MM.1S (cell line): ENCODE measurements around the gene DLX6.

Experiments
- DNase-seq: peaks from one replicate; pipeline ENCODE4 v3.0.0-alpha.2; 2015
- H2AFZ ChIP-seq: fragments of 300-600 bp; sonication (generic); 2 replicates; pipeline ENCODE4 v1.6.0; 2016; ENCODE audit warnings: antibody characterized with exemption, low read length
- H3F3A ChIP-seq: fragments of 300-600 bp; sonication (generic); 2 replicates; pipeline ENCODE4 v1.6.1; 2016; ENCODE audit warnings: mild to moderate bottlenecking, antibody characterized with exemption, low read length, moderate library complexity, mixed read lengths; ENCODE audit not compliant: insufficient read depth
- H3K27ac ChIP-seq: fragments of 300-600 bp; sonication (generic); 2 replicates; pipeline ENCODE4 v1.5.1; 2016; ENCODE audit warnings: mild to moderate bottlenecking, low read length
- H3K27me3 ChIP-seq: fragments of 300-600 bp; sonication (generic); replicated peaks from 2 replicates; pipeline ENCODE4 v1.6.0; 2016; ENCODE audit warnings: low read length; ENCODE audit not compliant: insufficient read depth
- H3K36me3 ChIP-seq: fragments of 300-600 bp; sonication (generic); replicated peaks from 2 replicates; pipeline ENCODE4 v1.6.1; 2016; ENCODE audit warnings: mild to moderate bottlenecking, low read length, mixed read lengths; ENCODE audit not compliant: insufficient read depth
- H3K4me1 ChIP-seq: fragments of 300-600 bp; sonication (generic); 2 replicates; pipeline ENCODE4 v1.6.1; 2016; ENCODE audit warnings: low read length, mixed read lengths
- H3K4me2 ChIP-seq: fragments of 300-600 bp; sonication (generic); 2 replicates; pipeline ENCODE4 v1.6.0; 2016; ENCODE audit warnings: low read depth, low read length
- H3K4me3 ChIP-seq: fragments of 300-600 bp; sonication (generic); 2 replicates; pipeline ENCODE4 v1.5.1; 2016; ENCODE audit warnings: low read length, mixed read lengths
- H3K79me2 ChIP-seq: fragments of 300-600 bp; sonication (generic); 2 replicates; pipeline ENCODE4 v1.6.1; 2016; ENCODE audit warnings: mixed run types, low read length, mixed read lengths
- H3K9ac ChIP-seq: fragments of 300-600 bp; sonication (generic); 2 replicates; pipeline ENCODE4 v1.6.1; 2016; ENCODE audit warnings: low read length, mixed read lengths
- H3K9me2 ChIP-seq: fragments of 300-600 bp; sonication (generic); replicated peaks from 2 replicates; pipeline ENCODE4 v1.6.1; 2016; ENCODE audit warnings: mild to moderate bottlenecking, low read length, mixed read lengths; ENCODE audit not compliant: insufficient read depth
- H3K9me3 ChIP-seq: fragments of 300-600 bp; sonication (generic); replicated peaks from 2 replicates; pipeline ENCODE4 v1.6.1; 2016; ENCODE audit warnings: mild to moderate bottlenecking, low read length, mixed read lengths; ENCODE audit not compliant: insufficient read depth
- H4K20me1 ChIP-seq: fragments of 300-600 bp; sonication (generic); 2 replicates; pipeline ENCODE4 v1.6.1; 2016; ENCODE audit warnings: mild to moderate bottlenecking, low read length, moderate library complexity, mixed read lengths; ENCODE audit not compliant: insufficient read depth
- EZH2 ChIP-seq: fragments of 300-600 bp; sonication (generic); optimal IDR thresholded peaks from 2 replicates; pipeline ENCODE3; 2017; ENCODE audit warnings: low read depth, mild to moderate bottlenecking, antibody characterized with exemption, low read length, mixed read lengths
- EZH2phosphoT487 ChIP-seq: fragments of 300-600 bp; sonication (generic); IDR thresholded peaks from 2 replicates; pipeline ENCODE4 v1.6.1; 2018; ENCODE audit warnings: antibody characterized with exemption, low read length
- TF ChIP-seq, protein P1 (sequence below): fragments of 300-600 bp; sonication (generic); IDR thresholded peaks from 2 replicates; pipeline ENCODE4 v1.5.1; 2016; ENCODE audit warnings: antibody characterized with exemption, low read length, mixed read lengths

The DLX6 gene

DNA sequence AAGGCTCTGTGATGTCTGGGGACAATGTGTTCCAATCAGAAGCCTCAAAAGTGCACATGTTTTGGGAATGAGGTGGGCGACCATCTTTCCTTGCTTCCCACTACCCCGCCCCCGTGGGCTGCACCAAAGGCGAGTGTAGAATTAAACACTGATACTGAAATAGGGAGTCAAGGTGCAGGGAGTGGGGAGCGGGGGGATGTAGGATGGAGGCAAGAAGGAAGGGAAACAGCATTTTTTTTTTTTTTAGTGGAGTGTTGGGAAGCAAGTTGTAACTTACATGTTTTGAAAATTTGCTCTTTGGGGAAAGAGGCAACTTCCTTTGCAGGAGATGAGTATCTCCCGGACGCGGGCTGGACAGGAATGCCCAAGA lies 19.8 kb downstream of the DLX6 start:
- Histone ChIP-seq H3K9ac (no peak overlapping the region), H3K9me3 (no peaks in the 10 kb centered on the region), H3F3A (no peaks in the 10 kb centered on the region), H3K4me3 (no peak overlapping the region), H3K27ac (no peak overlapping the region), H2AFZ (no peak overlapping the region), H3K27me3 (peaks cover 38% of the 10 kb centered on the region), H3K4me2 (no peak overlapping the region), H3K4me1 (no peaks in the 10 kb centered on the region), H3K9me2 (no peaks in the 10 kb centered on the region), H4K20me1 (no peaks in the 10 kb centered on the region), H3K36me3 (no peaks in the 10 kb centered on the region), H3K79me2 (no peaks in the 10 kb centered on the region)
- TF ChIP-seq EZH2phosphoT487 (no peak), EZH2 (no peak)
- TF ChIP-seq, protein P1, sequence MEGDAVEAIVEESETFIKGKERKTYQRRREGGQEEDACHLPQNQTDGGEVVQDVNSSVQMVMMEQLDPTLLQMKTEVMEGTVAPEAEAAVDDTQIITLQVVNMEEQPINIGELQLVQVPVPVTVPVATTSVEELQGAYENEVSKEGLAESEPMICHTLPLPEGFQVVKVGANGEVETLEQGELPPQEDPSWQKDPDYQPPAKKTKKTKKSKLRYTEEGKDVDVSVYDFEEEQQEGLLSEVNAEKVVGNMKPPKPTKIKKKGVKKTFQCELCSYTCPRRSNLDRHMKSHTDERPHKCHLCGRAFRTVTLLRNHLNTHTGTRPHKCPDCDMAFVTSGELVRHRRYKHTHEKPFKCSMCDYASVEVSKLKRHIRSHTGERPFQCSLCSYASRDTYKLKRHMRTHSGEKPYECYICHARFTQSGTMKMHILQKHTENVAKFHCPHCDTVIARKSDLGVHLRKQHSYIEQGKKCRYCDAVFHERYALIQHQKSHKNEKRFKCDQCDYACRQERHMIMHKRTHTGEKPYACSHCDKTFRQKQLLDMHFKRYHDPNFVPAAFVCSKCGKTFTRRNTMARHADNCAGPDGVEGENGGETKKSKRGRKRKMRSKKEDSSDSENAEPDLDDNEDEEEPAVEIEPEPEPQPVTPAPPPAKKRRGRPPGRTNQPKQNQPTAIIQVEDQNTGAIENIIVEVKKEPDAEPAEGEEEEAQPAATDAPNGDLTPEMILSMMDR, result no peak
- no peak for DNase-seq

DNA sequence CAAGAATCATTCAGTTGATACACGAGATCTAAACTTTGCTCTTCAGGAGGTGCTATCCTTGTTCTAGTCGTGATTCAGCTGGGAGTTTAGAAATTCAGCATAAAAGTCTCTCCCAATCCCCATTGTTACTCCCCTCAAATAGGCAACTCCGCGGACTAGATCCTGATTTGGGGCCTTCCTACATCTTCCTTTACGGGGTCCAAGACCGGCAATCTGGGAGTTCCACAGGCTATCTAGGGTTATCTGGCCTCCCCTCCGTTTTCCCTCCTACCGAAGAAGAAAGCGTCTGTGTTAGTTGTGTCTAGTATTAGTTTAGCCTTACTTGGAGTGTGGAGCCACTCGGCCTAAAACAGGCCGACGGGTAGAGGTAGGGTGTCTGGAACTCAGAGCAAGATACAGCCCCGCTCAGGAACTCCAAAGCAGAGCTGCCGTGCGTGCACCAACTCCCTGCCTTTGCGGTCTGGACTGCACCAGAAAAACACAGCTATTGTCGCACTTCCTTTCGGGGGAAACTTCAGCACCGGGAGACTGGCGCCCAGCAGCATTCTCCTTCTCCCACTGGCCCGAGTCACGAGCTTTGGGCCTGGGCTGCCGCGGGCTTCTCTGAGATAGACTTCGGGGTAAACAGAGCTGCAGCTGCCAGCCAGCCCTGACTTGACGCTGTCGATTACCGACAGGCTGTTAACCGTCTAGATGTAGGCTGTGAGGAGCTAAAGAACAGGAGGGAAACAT lies 20.8 kb downstream of the DLX6 start:
- TF ChIP-seq EZH2phosphoT487, result no peak
- TF ChIP-seq, protein P1, result no peak
- no peak for TF ChIP-seq EZH2
- H3K36me3 ChIP-seq, result no peaks in the 10 kb centered on the region
- no peaks in the 10 kb centered on the region for H3K9me3 ChIP-seq
- DNase-seq, result no peak
- peaks cover 32% of the 10 kb centered on the region for H3K27me3 ChIP-seq
- no peaks in the 10 kb centered on the region for H3F3A ChIP-seq
- no peaks in the 10 kb centered on the region for H3K9me2 ChIP-seq
- no peak overlapping the region for H3K27ac ChIP-seq
- H2AFZ ChIP-seq, result no peak overlapping the region
- H3K4me1 ChIP-seq, result no peaks in the 10 kb centered on the region
- no peak overlapping the region for H3K4me3 ChIP-seq
- no peak overlapping the region for H3K9ac ChIP-seq
- no peaks in the 10 kb centered on the region for H3K79me2 ChIP-seq
- H3K4me2 ChIP-seq, result no peak overlapping the region
- no peaks in the 10 kb centered on the region for H4K20me1 ChIP-seq

DNA sequence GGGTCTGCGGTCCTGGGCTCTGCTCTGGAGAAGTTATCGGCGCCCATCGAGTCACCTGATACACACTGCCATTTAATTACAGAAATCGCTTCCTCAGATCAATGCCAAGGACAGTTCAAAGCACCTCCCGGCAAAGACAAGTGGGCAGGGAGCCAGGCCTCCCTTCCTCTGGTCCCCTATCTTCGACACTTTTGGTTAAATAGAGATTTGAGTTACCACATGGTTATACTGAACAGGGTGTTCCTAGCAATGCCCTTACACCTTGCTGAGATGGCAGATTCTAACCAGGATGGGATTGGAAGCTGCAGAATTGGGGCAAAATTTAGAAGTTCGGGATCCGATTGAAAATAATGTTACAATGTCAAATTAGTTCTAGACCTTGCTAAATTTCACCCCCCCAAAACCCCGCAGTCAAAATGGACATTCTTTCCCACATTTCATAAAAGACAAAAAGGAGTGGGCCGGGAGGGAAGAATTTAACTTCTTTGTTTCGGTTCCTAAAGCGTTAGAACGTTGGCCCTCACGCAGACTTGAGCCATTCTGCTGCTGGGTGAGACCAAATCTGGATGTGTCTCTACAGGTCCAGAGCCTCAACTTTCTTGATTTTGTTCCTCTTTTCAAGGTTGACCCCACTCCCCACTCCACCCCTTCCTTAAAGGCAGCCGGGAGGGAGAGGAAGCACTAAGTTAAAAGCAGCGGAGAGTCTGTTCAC lies 21.5 kb downstream of the DLX6 start:
- no peak overlapping the region for H3K27ac ChIP-seq
- H3K4me3 ChIP-seq, result peak overlapping the region; percentile 68
- no peaks in the 10 kb centered on the region for H3K4me1 ChIP-seq
- no peaks in the 10 kb centered on the region for H4K20me1 ChIP-seq
- no peak overlapping the region for H3K9ac ChIP-seq
- TF ChIP-seq, protein P1, result no peak
- no peak for TF ChIP-seq EZH2phosphoT487
- no peak for TF ChIP-seq EZH2
- DNase-seq, result no peak
- H3K79me2 ChIP-seq, result no peaks in the 10 kb centered on the region
- no peaks in the 10 kb centered on the region for H3K9me2 ChIP-seq
- H3K27me3 ChIP-seq, result peaks cover 32% of the 10 kb centered on the region
- no peaks in the 10 kb centered on the region for H3K9me3 ChIP-seq
- peak overlapping the region; percentile 69 for H2AFZ ChIP-seq
- no peaks in the 10 kb centered on the region for H3F3A ChIP-seq
- no peaks in the 10 kb centered on the region for H3K36me3 ChIP-seq
- peak overlapping the region; percentile 83 for H3K4me2 ChIP-seq
